Measurements from ENCODE around the gene ELMO2. TPM values are rescaled to one million over a fixed set of nuclear protein-coding genes. Genes with fewer than 3 reads are reported as not detected.

ELMO2 gene
- polyA plus RNA-seq, 3 donors from 2014 or later = 50.7 to 107 (median 98.7) TPM

- H3K27ac Mint-ChIP-seq = no peak overlapping the region
- no peak overlapping the region for H3K4me3 Mint-ChIP-seq
- H3K9me3 Mint-ChIP-seq = no peaks in the 10 kb centered on the region
- DNase-seq = no peak
- H3K36me3 Mint-ChIP-seq = no peaks in the 10 kb centered on the region
- peaks cover 11% of the 10 kb centered on the region in 2 donors for H3K4me1 Mint-ChIP-seq
- peaks cover 1 to 32% (median 3%) of the 10 kb centered on the region in 3 donors for H3K27me3 Mint-ChIP-seq (ENCODE audit: low read depth in 3 of 3)
Measured at GRCh38 chr20:46339037-46339436, 67.4 kb downstream of the ELMO2 start.

- H3K36me3 Mint-ChIP-seq = no peaks in the 10 kb centered on the region
- no peak overlapping the region for H3K27ac Mint-ChIP-seq
- no peak for DNase-seq
- no peaks in the 10 kb centered on the region for H3K4me1 Mint-ChIP-seq
- H3K27me3 Mint-ChIP-seq (ENCODE audit: low read depth in 3 of 3) = peaks cover 4 to 28% (median 6%) of the 10 kb centered on the region in 3 donors
- no peaks in the 10 kb centered on the region for H3K9me3 Mint-ChIP-seq
- no peak overlapping the region for H3K4me3 Mint-ChIP-seq
Measured at GRCh38 chr20:46336735-46337134, 69.7 kb downstream of the ELMO2 start.

- peaks cover 4 to 17% (median 8%) of the 10 kb centered on the region in 3 donors for H3K27me3 Mint-ChIP-seq (ENCODE audit: low read depth in 3 of 3)
- no peak overlapping the region for H3K27ac Mint-ChIP-seq
- H3K36me3 Mint-ChIP-seq = no peaks in the 10 kb centered on the region
- DNase-seq = no peak
- H3K4me1 Mint-ChIP-seq = no peaks in the 10 kb centered on the region
- H3K9me3 Mint-ChIP-seq = no peaks in the 10 kb centered on the region
- no peak overlapping the region for H3K4me3 Mint-ChIP-seq
Measured at GRCh38 chr20:46334303-46334904, 72.0 kb downstream of the ELMO2 start.

DNA sequence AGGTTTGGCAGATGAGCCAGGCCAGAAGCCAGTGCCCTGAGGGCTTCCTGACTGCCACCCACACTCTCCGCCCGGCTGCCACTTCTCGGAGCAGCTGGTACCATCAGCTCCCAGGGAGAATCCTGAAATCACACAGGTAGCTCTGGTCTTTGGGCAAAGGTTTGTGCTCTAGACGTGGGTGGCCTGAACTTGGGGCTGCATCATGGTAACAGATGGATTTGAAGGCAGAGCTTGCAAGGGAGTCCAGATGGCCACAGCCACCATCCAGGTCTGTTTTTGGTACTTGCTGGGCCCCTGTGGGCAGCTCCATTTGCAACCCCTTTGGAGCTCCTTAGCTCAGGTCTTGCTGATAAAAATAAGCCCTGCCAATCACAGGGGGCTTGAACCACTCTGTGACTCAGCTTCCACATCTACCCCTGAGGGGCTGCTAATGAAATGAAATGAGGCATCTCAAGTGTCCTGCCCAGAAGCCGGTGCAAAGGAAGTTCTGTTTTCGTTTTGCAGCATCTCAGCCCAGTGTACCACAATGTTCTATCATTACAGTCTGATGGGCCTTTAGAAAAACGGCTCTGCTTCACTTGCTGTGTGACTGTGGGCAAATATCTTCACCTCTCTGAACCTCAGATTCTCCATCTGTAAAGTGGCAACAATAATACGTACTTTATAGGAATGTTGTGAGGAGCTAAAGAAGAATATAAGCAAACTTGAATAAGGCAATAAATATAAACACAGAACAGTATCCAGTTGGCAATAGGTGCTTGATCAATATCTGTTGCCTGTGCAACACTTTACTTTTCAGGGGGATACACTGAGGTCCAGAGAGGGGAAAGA is 73.0 kb downstream of the ELMO2 start:
- H3K36me3 Mint-ChIP-seq = no peaks in the 10 kb centered on the region
- H3K27ac Mint-ChIP-seq = no peak overlapping the region
- no peaks in the 10 kb centered on the region for H3K4me1 Mint-ChIP-seq
- no peak overlapping the region for H3K4me3 Mint-ChIP-seq
- H3K9me3 Mint-ChIP-seq = no peaks in the 10 kb centered on the region
- H3K27me3 Mint-ChIP-seq (ENCODE audit: low read depth in 3 of 3) = peaks cover 4 to 12% (median 7%) of the 10 kb centered on the region in 3 donors
- no peak for DNase-seq

- Mint-ChIP-seq H3K4me1 (no peaks in the 10 kb centered on the region), H3K27ac (no peak overlapping the region), H3K4me3 (no peak overlapping the region), H3K27me3 (ENCODE audit: low read depth in 3 of 3) (peaks cover 4 to 12% (median 7%) of the 10 kb centered on the region in 3 donors), H3K9me3 (no peaks in the 10 kb centered on the region), H3K36me3 (no peaks in the 10 kb centered on the region)
- no peak for DNase-seq
Measured at GRCh38 chr20:46332373-46333160, 73.8 kb downstream of the ELMO2 start.

DNA sequence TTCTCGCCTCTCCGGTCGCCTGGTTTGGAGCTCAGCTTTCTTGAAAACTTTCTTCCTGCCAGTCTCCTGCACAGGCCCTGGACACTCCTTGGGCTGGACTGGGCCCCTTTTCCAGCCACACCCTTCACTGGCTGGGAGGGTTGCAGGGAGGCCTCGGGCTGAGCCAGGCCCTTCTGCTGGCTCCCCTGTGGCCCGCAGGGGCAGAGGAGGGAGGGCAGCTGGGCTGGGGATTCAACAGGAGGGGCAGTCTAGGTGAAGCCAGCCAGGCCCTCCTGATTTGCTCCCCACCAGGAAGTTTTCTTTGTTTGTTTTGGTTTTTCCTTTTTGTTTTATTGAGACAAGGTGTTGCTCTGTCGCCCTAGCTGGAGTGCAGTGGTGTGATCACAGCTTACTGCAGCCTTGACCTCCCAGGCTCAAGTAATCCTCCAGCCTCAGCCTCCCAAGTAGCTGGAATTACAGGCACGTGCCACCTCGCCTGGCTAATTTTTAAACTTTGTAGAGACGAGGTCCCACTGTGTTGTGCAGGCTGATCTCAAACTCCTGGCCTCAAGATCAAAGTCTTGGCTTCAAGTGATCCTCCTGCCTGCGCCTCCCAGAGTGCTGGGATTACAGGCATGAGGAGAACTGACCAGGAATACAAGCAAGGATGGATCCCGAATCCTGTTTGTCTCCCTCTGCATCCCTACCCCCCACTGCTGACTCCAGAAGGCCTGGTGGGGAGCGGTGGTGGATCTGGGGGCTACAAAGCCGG is 74.6 kb downstream of the ELMO2 start:
- Mint-ChIP-seq H3K4me1 (no peaks in the 10 kb centered on the region), H3K27me3 (ENCODE audit: low read depth in 3 of 3) (peaks cover 4 to 12% (median 7%) of the 10 kb centered on the region in 3 donors), H3K9me3 (no peaks in the 10 kb centered on the region), H3K27ac (no peak overlapping the region), H3K4me3 (no peak overlapping the region), H3K36me3 (no peaks in the 10 kb centered on the region)
- no peak for DNase-seq

DNA sequence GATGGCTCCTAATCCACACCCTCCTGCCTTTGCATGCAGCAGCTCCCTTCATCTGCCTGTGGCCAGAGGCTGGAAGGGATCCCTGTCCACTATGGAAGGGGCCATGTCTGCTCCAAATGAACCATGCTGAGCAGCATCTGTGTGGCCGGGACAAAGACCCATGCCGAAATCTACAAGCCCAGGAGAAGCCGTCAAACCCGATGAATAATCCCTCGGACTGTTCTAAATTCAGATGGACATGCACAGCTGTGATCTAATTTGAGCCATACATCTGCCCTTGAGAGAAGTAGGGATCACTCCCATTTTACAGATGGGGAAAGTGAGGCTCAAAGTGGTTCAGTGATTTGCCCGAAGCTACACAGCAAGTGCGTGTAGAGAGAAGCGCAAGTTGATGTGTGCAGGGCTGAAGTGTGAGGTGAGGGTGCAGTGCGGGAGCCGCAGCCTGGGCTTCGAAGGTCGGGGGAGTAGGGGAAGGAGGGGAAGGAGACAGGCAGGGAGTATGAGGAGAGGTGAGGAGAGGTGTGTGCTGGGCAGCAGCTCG is 75.5 kb downstream of the ELMO2 start:
- no peak for DNase-seq
- Mint-ChIP-seq H3K4me3 (no peak overlapping the region), H3K4me1 (no peaks in the 10 kb centered on the region), H3K9me3 (no peaks in the 10 kb centered on the region), H3K36me3 (no peaks in the 10 kb centered on the region), H3K27me3 (ENCODE audit: low read depth in 3 of 3) (peaks cover 4 to 12% (median 7%) of the 10 kb centered on the region in 3 donors), H3K27ac (no peak overlapping the region)

- H3K27ac Mint-ChIP-seq = no peak overlapping the region
- no peak for DNase-seq
- no peaks in the 10 kb centered on the region for H3K36me3 Mint-ChIP-seq
- H3K4me1 Mint-ChIP-seq = no peaks in the 10 kb centered on the region
- no peaks in the 10 kb centered on the region for H3K9me3 Mint-ChIP-seq
- H3K4me3 Mint-ChIP-seq = no peak overlapping the region
- peaks cover 3 to 8% (median 7%) of the 10 kb centered on the region in 3 donors for H3K27me3 Mint-ChIP-seq (ENCODE audit: low read depth in 3 of 3)
Measured at GRCh38 chr20:46330072-46330763, 76.2 kb downstream of the ELMO2 start.

DNA sequence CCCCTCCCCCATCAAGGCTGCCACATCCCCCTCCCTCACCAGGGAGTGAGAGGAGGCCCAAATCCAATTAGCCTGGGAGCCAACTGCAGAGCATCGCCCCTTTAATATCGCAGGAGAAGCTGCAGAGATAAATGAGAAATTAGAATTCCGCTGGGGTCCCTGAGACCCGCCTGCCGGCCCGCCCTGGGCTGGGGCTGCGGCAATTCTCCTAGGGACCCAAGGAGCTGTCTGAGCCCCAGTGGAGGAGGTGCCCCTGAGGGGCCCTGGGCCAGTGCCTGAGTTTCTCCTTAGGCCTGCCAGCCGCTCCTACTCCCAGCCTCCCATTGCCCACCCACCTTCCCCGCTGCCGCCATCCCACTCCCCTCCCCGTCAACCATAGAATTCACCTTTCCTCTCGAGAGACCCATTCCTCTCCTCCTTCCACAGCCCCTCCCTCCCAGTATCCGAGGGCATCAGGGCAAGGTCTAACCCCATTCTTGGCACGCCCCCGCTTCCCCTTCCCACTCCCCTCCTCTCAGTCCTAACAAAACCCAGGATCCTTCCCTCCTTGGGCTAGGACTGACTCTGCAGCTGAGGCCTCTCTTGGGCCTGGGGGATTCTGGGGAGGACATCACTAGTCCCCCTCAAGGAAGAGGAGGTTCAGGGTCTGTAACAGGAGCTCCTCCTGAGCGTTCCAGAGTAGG is 78.1 kb downstream of the ELMO2 start:
- H3K36me3 Mint-ChIP-seq = no peaks in the 10 kb centered on the region
- H3K9me3 Mint-ChIP-seq = no peaks in the 10 kb centered on the region
- no peaks in the 10 kb centered on the region for H3K4me1 Mint-ChIP-seq
- peaks cover 2 to 7% (median 3%) of the 10 kb centered on the region in 3 donors for H3K27me3 Mint-ChIP-seq (ENCODE audit: low read depth in 3 of 3)
- DNase-seq = no peak
- no peak overlapping the region for H3K4me3 Mint-ChIP-seq
- H3K27ac Mint-ChIP-seq = no peak overlapping the region

DNA sequence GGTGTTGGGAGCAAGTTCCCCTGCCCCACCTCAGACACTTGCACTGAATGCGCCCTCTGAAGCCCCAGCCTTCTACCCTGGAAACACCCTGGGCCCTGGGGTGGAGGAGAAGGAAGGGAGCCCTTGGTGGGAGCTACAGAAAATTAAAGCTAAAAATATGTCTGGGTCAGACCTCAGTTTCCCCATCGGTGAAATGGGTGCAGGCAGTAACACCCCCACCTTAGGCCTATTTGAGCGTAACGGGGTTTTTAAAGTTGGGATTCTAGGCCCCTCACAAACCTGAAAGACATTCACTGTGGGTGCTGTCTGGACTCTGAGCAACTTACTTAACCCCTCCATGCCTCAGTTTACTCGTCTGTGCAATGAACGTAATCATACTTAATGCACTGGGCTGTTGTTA is 78.9 kb downstream of the ELMO2 start:
- Mint-ChIP-seq H3K27ac (no peak overlapping the region), H3K9me3 (no peaks in the 10 kb centered on the region), H3K27me3 (ENCODE audit: low read depth in 3 of 3) (peaks cover 2 to 7% (median 3%) of the 10 kb centered on the region in 3 donors), H3K4me3 (no peak overlapping the region), H3K36me3 (no peaks in the 10 kb centered on the region), H3K4me1 (no peaks in the 10 kb centered on the region)
- DNase-seq = no peak

DNA sequence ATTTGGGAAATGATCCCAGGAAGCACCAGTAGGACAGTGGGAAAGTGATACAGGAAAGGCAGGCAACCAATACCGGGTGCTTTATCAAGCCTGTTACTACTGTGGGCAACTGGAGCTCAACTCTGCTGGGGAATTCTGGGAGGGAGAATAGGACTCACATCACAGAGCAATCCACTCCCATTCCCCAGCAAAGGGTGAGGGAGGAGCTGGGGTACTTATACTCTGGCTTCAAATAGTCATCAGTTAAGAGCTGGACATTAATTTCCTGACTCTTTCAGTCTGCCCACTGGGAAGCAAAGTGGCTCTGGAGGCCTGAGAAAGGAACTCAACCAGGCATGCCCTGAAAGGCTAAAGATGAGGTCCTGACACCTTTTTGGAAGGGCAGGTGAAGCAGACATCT is 80.6 kb downstream of the ELMO2 start:
- H3K27me3 Mint-ChIP-seq (ENCODE audit: low read depth in 3 of 3) = peaks cover 0 to 1% (median 0%) of the 10 kb centered on the region in 3 donors
- no peak overlapping the region for H3K27ac Mint-ChIP-seq

GRCh38 chr20:46324960-46325703 is 81.3 kb downstream of the ELMO2 start:
- Mint-ChIP-seq H3K27ac (no peak overlapping the region), H3K4me1 (no peaks in the 10 kb centered on the region), H3K9me3 (no peaks in the 10 kb centered on the region), H3K36me3 (no peaks in the 10 kb centered on the region), H3K4me3 (no peak overlapping the region), H3K27me3 (ENCODE audit: low read depth in 3 of 3) (peaks cover 0 to 1% (median 0%) of the 10 kb centered on the region in 3 donors)
- no peak for DNase-seq

More for the DNA sequence above, 80.6 kb downstream of the ELMO2 start:
- DNase-seq = no peak
- Mint-ChIP-seq H3K4me3 (no peak overlapping the region), H3K9me3 (no peaks in the 10 kb centered on the region), H3K36me3 (no peaks in the 10 kb centered on the region), H3K4me1 (no peaks in the 10 kb centered on the region)
